ENCODE results near the gene KCTD8.

DNA sequence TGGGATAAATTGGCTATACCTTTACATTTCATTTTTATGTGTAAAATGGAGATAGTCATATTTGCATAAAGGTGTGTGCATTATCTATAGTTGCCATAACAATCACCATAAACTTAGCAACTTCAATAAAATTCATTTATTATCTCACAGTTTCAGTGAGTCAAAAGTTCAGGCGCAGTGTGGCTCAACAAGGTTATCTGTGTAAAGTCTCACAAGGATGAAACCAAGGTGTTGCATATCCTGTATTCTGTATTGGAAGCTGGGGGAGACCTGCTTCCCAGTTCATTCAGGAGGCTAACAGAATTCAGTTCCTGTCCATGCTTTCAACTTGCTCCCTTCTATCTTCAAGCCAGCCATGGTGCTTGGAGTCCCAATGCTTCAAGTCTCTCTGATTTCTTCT is 169.5 kb downstream of the KCTD8 start:
- TF ChIP-seq CTCF (conservative IDR thresholded peaks at IDR 0.05) (no peak), EZH2 (IDR thresholded peaks at IDR 0.05; ENCODE audit: low read depth) (no peak)
